DND-41 (cell line): ENCODE data around the gene FMN1.
A peak's percentile ranks its signal among the peaks of the same experiment; 100 is the strongest.

ENCODE experiments used
- ATAC-seq: fragments of 200-7000 bp; cut with Tn5 transposase; 3 replicates; pipeline ENCODE4 v1.9.1; 2021; ENCODE audit warnings: low read depth; ENCODE audit not compliant: insufficient read depth
- DNase-seq: peaks from one replicate; pipeline ENCODE4 v3.0.0-alpha.2; 2020
- H2AFZ ChIP-seq: 2 replicates; pipeline ENCODE4 v1.6.0; 2012; ENCODE audit warnings: low read depth, low read length
- H3K27ac ChIP-seq: 2 replicates; pipeline ENCODE4 v1.5.1; 2012; ENCODE audit warnings: low read length, inconsistent platforms
- H3K27me3 ChIP-seq: fragments of 200-600 bp; sonication (generic); 2 replicates; pipeline ENCODE4 v1.6.0; 2012; ENCODE audit warnings: low read length, mild to moderate bottlenecking, inconsistent platforms; ENCODE audit not compliant: insufficient read depth, poor library complexity
- H3K36me3 ChIP-seq: 2 replicates; pipeline ENCODE4 v1.5.1; 2012; ENCODE audit warnings: low read length, inconsistent platforms; ENCODE audit not compliant: insufficient read depth
- H3K4me1 ChIP-seq: 2 replicates; pipeline ENCODE4 v1.5.1; 2012; ENCODE audit warnings: mild to moderate bottlenecking, low read length; ENCODE audit not compliant: insufficient read depth
- H3K4me2 ChIP-seq: 2 replicates; pipeline ENCODE4 v1.6.0; 2012; ENCODE audit warnings: mild to moderate bottlenecking, moderate library complexity, low read length, inconsistent platforms; ENCODE audit not compliant: insufficient read depth
- H3K4me3 ChIP-seq, 2 experiments: fragments of 200-600 bp in 1 of 2; shearing (Covaris generic) in 1 of 2; 2 replicates each; pipeline ENCODE4 v1.5.1; 2012 to 2016; ENCODE audit warnings: inconsistent platforms in 2 of 2, low read length in 2 of 2, mild to moderate bottlenecking in 2 of 2, low read depth in 1 of 2, moderate library complexity in 1 of 2
- H3K79me2 ChIP-seq: 2 replicates; pipeline ENCODE4 v1.6.0; 2012; ENCODE audit warnings: low read length, inconsistent platforms; ENCODE audit not compliant: insufficient read depth
- H3K9ac ChIP-seq: 2 replicates; pipeline ENCODE4 v1.6.0; 2012; ENCODE audit warnings: low read depth, mild to moderate bottlenecking, inconsistent platforms, low read length, moderate library complexity
- H3K9me3 ChIP-seq: 2 replicates; pipeline ENCODE4 v1.5.1; 2012; ENCODE audit warnings: low read length, moderate library complexity, mild to moderate bottlenecking, inconsistent platforms; ENCODE audit not compliant: insufficient read depth, severe bottlenecking
- H4K20me1 ChIP-seq: 2 replicates; pipeline ENCODE4 v1.6.0; 2012; ENCODE audit warnings: low read length; ENCODE audit not compliant: insufficient read depth
- EZH2 ChIP-seq: IDR thresholded peaks from 3 replicates; pipeline ENCODE4 v1.6.1; 2012; ENCODE audit warnings: borderline replicate concordance, low read depth, mild to moderate bottlenecking, moderate library complexity, low read length, inconsistent platforms; ENCODE audit not compliant: severe bottlenecking
- TF ChIP-seq, protein P1 (sequence below): IDR thresholded peaks from 2 replicates; pipeline ENCODE4 v1.5.1; 2012; ENCODE audit warnings: borderline replicate concordance, low read length, moderate library complexity, mild to moderate bottlenecking; ENCODE audit not compliant: poor library complexity, severe bottlenecking; ENCODE audit errors: extremely low read depth

FMN1 gene

GRCh38 chr15:33215941-33216872 is 21.7 kb upstream of the FMN1 start:
- no peaks in the 10 kb centered on the region for H3K79me2 ChIP-seq
- H3K27me3 ChIP-seq: no peaks in the 10 kb centered on the region
- H2AFZ ChIP-seq: no peak overlapping the region
- no peak overlapping the region for H3K4me3 ChIP-seq
- ATAC-seq (no peak), DNase-seq (no peak)
- no peak for TF ChIP-seq EZH2
- TF ChIP-seq, protein P1, sequence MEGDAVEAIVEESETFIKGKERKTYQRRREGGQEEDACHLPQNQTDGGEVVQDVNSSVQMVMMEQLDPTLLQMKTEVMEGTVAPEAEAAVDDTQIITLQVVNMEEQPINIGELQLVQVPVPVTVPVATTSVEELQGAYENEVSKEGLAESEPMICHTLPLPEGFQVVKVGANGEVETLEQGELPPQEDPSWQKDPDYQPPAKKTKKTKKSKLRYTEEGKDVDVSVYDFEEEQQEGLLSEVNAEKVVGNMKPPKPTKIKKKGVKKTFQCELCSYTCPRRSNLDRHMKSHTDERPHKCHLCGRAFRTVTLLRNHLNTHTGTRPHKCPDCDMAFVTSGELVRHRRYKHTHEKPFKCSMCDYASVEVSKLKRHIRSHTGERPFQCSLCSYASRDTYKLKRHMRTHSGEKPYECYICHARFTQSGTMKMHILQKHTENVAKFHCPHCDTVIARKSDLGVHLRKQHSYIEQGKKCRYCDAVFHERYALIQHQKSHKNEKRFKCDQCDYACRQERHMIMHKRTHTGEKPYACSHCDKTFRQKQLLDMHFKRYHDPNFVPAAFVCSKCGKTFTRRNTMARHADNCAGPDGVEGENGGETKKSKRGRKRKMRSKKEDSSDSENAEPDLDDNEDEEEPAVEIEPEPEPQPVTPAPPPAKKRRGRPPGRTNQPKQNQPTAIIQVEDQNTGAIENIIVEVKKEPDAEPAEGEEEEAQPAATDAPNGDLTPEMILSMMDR: peak; percentile 57
- no peak overlapping the region for H3K4me2 ChIP-seq
- no peaks in the 10 kb centered on the region for H4K20me1 ChIP-seq
- H3K9me3 ChIP-seq: no peaks in the 10 kb centered on the region
- H3K4me1 ChIP-seq: no peaks in the 10 kb centered on the region
- H3K36me3 ChIP-seq: no peaks in the 10 kb centered on the region
- no peak overlapping the region for H3K27ac ChIP-seq
- no peak overlapping the region for H3K9ac ChIP-seq

DNA sequence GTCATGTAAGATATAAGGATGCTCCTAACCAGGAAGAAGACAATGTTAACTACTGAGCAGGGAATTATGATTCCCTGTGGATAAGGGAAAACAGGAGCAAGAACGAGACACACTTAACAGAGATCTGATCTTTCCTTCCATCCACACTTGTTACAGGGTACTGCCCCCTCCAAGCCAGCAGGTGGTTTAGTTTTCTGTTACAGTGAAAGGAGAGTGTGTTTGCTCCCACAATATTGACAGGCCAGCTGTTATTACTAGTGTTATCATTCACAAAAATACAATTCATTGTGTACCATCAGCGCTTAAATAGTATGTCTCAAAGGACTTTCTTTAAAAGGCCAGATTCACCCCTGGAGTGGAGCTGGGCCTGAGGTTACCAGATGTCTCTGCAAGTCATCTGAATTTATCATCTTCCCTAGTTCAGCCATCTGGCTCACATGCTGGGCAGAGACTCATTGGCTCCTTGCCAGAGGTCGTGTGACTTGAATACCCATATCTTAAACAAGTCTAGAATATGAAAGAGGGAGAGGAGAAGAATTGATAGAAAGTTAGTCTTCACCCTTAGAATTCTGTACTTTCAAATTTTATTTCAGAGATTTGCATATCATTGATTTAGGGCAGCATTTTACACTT is 16.8 kb upstream of the FMN1 start:
- TF ChIP-seq EZH2: no peak
- TF ChIP-seq, protein P1: no peak
- H4K20me1 ChIP-seq: no peaks in the 10 kb centered on the region
- H3K9ac ChIP-seq: no peak overlapping the region
- no peaks in the 10 kb centered on the region for H3K4me1 ChIP-seq
- no peaks in the 10 kb centered on the region for H3K27me3 ChIP-seq
- ATAC-seq (no peak), DNase-seq (no peak)
- H3K36me3 ChIP-seq: no peaks in the 10 kb centered on the region
- no peak overlapping the region for H3K4me3 ChIP-seq
- H3K4me2 ChIP-seq: no peak overlapping the region
- H3K9me3 ChIP-seq: no peaks in the 10 kb centered on the region
- no peaks in the 10 kb centered on the region for H3K79me2 ChIP-seq
- no peak overlapping the region for H2AFZ ChIP-seq
- no peak overlapping the region for H3K27ac ChIP-seq

- no peaks in the 10 kb centered on the region for H4K20me1 ChIP-seq
- DNase-seq: no peak
- no peaks in the 10 kb centered on the region for H3K36me3 ChIP-seq
- H3K9me3 ChIP-seq: no peaks in the 10 kb centered on the region
- no peak for ATAC-seq
- H3K4me2 ChIP-seq: no peak overlapping the region
- no peak overlapping the region for H3K9ac ChIP-seq
- no peaks in the 10 kb centered on the region for H3K4me1 ChIP-seq
- TF ChIP-seq EZH2: no peak
- TF ChIP-seq, protein P1: no peak
- no peaks in the 10 kb centered on the region for H3K27me3 ChIP-seq
- no peak overlapping the region for H2AFZ ChIP-seq
- H3K27ac ChIP-seq: no peak overlapping the region
- H3K4me3 ChIP-seq: no peak overlapping the region
- H3K79me2 ChIP-seq: no peaks in the 10 kb centered on the region
Observed at GRCh38 chr15:33209575-33210481, 15.3 kb upstream of the FMN1 start.
